Gastroesophageal sphincter (tissue), 3 donors: ENCODE results near the gene TRNP1.

Experiments used
- EP300 ChIP-seq: sonication (generic); formaldehyde crosslinking; IDR thresholded peaks from one replicate; pipeline ENCODE4 v1.6.1; 2017; ENCODE audit warnings: antibody characterized with exemption, mild to moderate bottlenecking
- POLR2A ChIP-seq, 2 donors: fragments of 450-650 bp; IDR thresholded peaks; one replicate each; pipeline ENCODE4 v1.6.1; 2017; ENCODE audit warnings: antibody characterized with exemption in 2 of 2, mild to moderate bottlenecking in 2 of 2, moderate library complexity in 1 of 2
- TF ChIP-seq, protein P1 (sequence below), 4 experiments: fragments of 200-600 bp in 2 of 4; fragments of 450-650 bp in 2 of 4; sonication (generic) in 1 of 4; IDR thresholded peaks; one replicate each; pipeline ENCODE4 v1.5.1; 2017 to 2019; ENCODE audit warnings: antibody characterized with exemption in 4 of 4, mild to moderate bottlenecking in 2 of 4, moderate library complexity in 2 of 4

DNA sequence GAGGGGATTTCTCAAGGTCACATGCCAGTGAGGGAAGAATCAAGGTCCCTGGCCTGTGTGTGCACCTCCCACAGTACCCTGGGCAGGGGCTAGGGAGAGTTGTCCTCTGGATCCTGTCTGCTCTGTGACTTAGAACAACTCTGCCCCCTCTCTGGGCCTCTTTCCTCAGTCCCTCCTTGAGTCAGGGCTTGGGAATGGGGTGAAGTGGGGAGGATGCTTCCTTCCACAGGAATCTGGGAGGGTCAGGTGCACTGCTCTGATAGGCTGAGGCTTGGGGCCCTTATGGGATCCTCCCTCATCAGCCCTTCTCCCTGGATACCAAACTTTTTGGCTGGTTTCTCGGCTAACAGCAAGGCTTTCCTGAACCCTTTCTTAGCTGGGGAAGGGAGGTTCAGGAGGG, 2.5 kb downstream of the TRNP1 start:
- TF ChIP-seq, protein P1, sequence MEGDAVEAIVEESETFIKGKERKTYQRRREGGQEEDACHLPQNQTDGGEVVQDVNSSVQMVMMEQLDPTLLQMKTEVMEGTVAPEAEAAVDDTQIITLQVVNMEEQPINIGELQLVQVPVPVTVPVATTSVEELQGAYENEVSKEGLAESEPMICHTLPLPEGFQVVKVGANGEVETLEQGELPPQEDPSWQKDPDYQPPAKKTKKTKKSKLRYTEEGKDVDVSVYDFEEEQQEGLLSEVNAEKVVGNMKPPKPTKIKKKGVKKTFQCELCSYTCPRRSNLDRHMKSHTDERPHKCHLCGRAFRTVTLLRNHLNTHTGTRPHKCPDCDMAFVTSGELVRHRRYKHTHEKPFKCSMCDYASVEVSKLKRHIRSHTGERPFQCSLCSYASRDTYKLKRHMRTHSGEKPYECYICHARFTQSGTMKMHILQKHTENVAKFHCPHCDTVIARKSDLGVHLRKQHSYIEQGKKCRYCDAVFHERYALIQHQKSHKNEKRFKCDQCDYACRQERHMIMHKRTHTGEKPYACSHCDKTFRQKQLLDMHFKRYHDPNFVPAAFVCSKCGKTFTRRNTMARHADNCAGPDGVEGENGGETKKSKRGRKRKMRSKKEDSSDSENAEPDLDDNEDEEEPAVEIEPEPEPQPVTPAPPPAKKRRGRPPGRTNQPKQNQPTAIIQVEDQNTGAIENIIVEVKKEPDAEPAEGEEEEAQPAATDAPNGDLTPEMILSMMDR (IDR thresholded peaks at IDR 0.05) = no peak
- no peak for TF ChIP-seq POLR2A (IDR thresholded peaks at IDR 0.05)
- TF ChIP-seq EP300 = no peak
